ENCODE results near the gene KCTD12.

DNA sequence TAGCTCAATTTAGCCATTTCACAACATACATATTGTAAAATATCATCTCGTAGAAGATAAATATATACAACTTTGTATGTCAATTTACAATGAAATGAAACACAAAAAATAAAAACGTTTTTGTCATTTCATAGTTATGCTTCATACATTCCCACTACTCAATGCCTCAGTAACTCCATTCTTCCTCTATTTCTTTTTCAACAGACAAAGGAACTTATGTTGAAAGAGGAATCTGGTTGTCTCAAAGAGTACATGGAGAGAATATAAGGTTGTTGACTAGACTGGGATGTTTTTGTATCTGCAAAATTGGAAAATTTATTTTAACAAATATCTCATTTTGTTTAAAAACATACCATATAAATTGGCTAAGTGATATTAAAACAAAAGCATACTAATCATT is 12.8 kb downstream of the KCTD12 start:
- TF ChIP-seq, protein P1, sequence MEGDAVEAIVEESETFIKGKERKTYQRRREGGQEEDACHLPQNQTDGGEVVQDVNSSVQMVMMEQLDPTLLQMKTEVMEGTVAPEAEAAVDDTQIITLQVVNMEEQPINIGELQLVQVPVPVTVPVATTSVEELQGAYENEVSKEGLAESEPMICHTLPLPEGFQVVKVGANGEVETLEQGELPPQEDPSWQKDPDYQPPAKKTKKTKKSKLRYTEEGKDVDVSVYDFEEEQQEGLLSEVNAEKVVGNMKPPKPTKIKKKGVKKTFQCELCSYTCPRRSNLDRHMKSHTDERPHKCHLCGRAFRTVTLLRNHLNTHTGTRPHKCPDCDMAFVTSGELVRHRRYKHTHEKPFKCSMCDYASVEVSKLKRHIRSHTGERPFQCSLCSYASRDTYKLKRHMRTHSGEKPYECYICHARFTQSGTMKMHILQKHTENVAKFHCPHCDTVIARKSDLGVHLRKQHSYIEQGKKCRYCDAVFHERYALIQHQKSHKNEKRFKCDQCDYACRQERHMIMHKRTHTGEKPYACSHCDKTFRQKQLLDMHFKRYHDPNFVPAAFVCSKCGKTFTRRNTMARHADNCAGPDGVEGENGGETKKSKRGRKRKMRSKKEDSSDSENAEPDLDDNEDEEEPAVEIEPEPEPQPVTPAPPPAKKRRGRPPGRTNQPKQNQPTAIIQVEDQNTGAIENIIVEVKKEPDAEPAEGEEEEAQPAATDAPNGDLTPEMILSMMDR (IDR thresholded peaks at IDR 0.05; ENCODE audit: low read length): no peak
- no peak for TF ChIP-seq EZH2 (optimal IDR thresholded peaks at IDR 0.05; ENCODE audit: low read depth, low read length)
